Cerebellar nuclear complex (tissue), 1 donor: Measurements from ENCODE around the gene STX10.
"Not testable (repeated sequence)": the region's sequence is repeated elsewhere in the genome, so short reads cannot be mapped to it uniquely, and the experiment has no call there.

Experiments used
- DNase-seq, 2 experiments: peaks; one replicate each; lab custom pipeline; 2025; lab: John Stamatoyannopoulos, UW

The STX10 gene

GRCh38 chr19:13150187-13150930 lies at the start of gene STX10, which contains the start of gene IER2:
TSS of gene STX10 (minus strand) at chr19:13150375. CDS start at chr19:13150173, 202 bp downstream.
TSS of gene IER2 (plus strand) at chr19:13150411. CDS start at chr19:13153187, 2,776 bp downstream.
- peak in 1 of 2 experiments; percentile 77 for DNase-seq

- DNase-seq = no peak
Observed at GRCh38 chr19:13198634-13199033, 48.5 kb upstream of the STX10 start.

- no peak for DNase-seq
Observed at GRCh38 chr19:13195678-13196077, 45.5 kb upstream of the STX10 start.

GRCh38 chr19:13190781-13191540 lies 40.8 kb upstream of the STX10 start:
- no peak for DNase-seq

GRCh38 chr19:13189600-13189999 lies 39.4 kb upstream of the STX10 start:
- no peak for DNase-seq

GRCh38 chr19:13187419-13187818 lies 37.2 kb upstream of the STX10 start:
- DNase-seq = no peak

GRCh38 chr19:13186688-13187087 lies 36.5 kb upstream of the STX10 start:
- DNase-seq = not testable (repeated sequence)

GRCh38 chr19:13185763-13186657 lies 35.8 kb upstream of the STX10 start:
- not testable (repeated sequence) for DNase-seq

- DNase-seq = not testable (repeated sequence)
Observed at GRCh38 chr19:13184926-13185325, 34.8 kb upstream of the STX10 start.

- DNase-seq = no peak
Observed at GRCh38 chr19:13181747-13182388, 31.7 kb upstream of the STX10 start.

- DNase-seq = not testable (repeated sequence)
Observed at GRCh38 chr19:13178291-13178690, 28.1 kb upstream of the STX10 start.

- not testable (repeated sequence) for DNase-seq
Observed at GRCh38 chr19:13177584-13177983, 27.4 kb upstream of the STX10 start.

GRCh38 chr19:13176345-13176744 lies 26.2 kb upstream of the STX10 start:
- no peak for DNase-seq

- DNase-seq = no peak
Observed at GRCh38 chr19:13173139-13173737, 23.1 kb upstream of the STX10 start.

GRCh38 chr19:13172346-13173138 lies 22.4 kb upstream of the STX10 start:
- no peak for DNase-seq

GRCh38 chr19:13171146-13171545 lies 21.0 kb upstream of the STX10 start:
- no peak for DNase-seq

- DNase-seq = no peak
Observed at GRCh38 chr19:13169769-13170168, 19.6 kb upstream of the STX10 start.

- not testable (repeated sequence) for DNase-seq
Observed at GRCh38 chr19:13166151-13166550, 16.0 kb upstream of the STX10 start.

- DNase-seq = no peak
Observed at GRCh38 chr19:13165162-13165997, 15.2 kb upstream of the STX10 start.
